Muscle layer of colon (tissue), 2 donors: ENCODE results near the gene KCTD5.

ENCODE experiments used
- H3K27ac ChIP-seq: one replicate; pipeline ENCODE4 v1.7.0; 2013; ENCODE audit warnings: low read depth, mild to moderate bottlenecking, low read length, moderate library complexity
- H3K27me3 ChIP-seq, 2 donors: one replicate each; pipeline ENCODE4 v1.7.0; 2013; ENCODE audit warnings: low read length in 2 of 2, mild to moderate bottlenecking in 2 of 2; ENCODE audit not compliant: insufficient read depth in 2 of 2, control insufficient read depth in 1 of 2
- H3K36me3 ChIP-seq: one replicate; pipeline ENCODE4 v1.7.0; 2013; ENCODE audit warnings: mild to moderate bottlenecking, low read length; ENCODE audit not compliant: insufficient read depth
- H3K4me1 ChIP-seq: one replicate; pipeline ENCODE4 v1.7.0; 2013; ENCODE audit warnings: mild to moderate bottlenecking, low read length; ENCODE audit not compliant: insufficient read depth
- H3K4me3 ChIP-seq, 2 donors: one replicate each; pipeline ENCODE4 v1.7.0; 2013; ENCODE audit warnings: low read length in 2 of 2, low read depth in 1 of 2, mild to moderate bottlenecking in 1 of 2, moderate library complexity in 1 of 2
- H3K9ac ChIP-seq: one replicate; pipeline ENCODE4 v1.7.0; 2013; ENCODE audit warnings: low read length
- H3K9me3 ChIP-seq: one replicate; pipeline ENCODE4 v1.7.0; 2013; ENCODE audit warnings: mild to moderate bottlenecking, low read length
- donor health status: abdominal sarcoma.
- donor health status: Adenocarcinoma of cecum.

Gene KCTD5

GRCh38 chr16:2707368-2708289, 25.3 kb downstream of the KCTD5 start:
- Histone ChIP-seq H3K9me3 (no peaks in the 10 kb centered on the region), H3K4me1 (no peaks in the 10 kb centered on the region), H3K36me3 (peaks cover 46% of the 10 kb centered on the region), H3K27ac (no peak overlapping the region), H3K4me3 (no peak overlapping the region), H3K27me3 (no peaks in the 10 kb centered on the region), H3K9ac (no peak overlapping the region)

- H3K4me1 ChIP-seq, result no peaks in the 10 kb centered on the region
- H3K27ac ChIP-seq, result no peak overlapping the region
- no peak overlapping the region for H3K9ac ChIP-seq
- peaks cover 41% of the 10 kb centered on the region for H3K36me3 ChIP-seq
- no peak overlapping the region for H3K4me3 ChIP-seq
- H3K9me3 ChIP-seq, result no peaks in the 10 kb centered on the region
- no peaks in the 10 kb centered on the region for H3K27me3 ChIP-seq
Measured at GRCh38 chr16:2708290-2708639, 25.9 kb downstream of the KCTD5 start.

GRCh38 chr16:2708955-2709587, 26.7 kb downstream of the KCTD5 start:
- Histone ChIP-seq H3K9me3 (no peaks in the 10 kb centered on the region), H3K4me1 (no peaks in the 10 kb centered on the region), H3K4me3 (no peak overlapping the region), H3K36me3 (peaks cover 36% of the 10 kb centered on the region), H3K27me3 (no peaks in the 10 kb centered on the region), H3K9ac (no peak overlapping the region), H3K27ac (no peak overlapping the region)

- H3K4me1 ChIP-seq, result no peaks in the 10 kb centered on the region
- H3K36me3 ChIP-seq, result peaks cover 31% of the 10 kb centered on the region
- H3K27me3 ChIP-seq, result no peaks in the 10 kb centered on the region
- no peak overlapping the region for H3K9ac ChIP-seq
- H3K4me3 ChIP-seq, result no peak overlapping the region
- no peaks in the 10 kb centered on the region for H3K9me3 ChIP-seq
- H3K27ac ChIP-seq, result no peak overlapping the region
Measured at GRCh38 chr16:2709588-2709984, 27.3 kb downstream of the KCTD5 start.

- no peaks in the 10 kb centered on the region for H3K27me3 ChIP-seq
- H3K9ac ChIP-seq, result no peak overlapping the region
- no peak overlapping the region for H3K27ac ChIP-seq
- H3K4me3 ChIP-seq, result no peak overlapping the region
- no peaks in the 10 kb centered on the region for H3K9me3 ChIP-seq
- no peaks in the 10 kb centered on the region for H3K4me1 ChIP-seq
- H3K36me3 ChIP-seq, result peaks cover 26% of the 10 kb centered on the region
Measured at GRCh38 chr16:2710021-2710710, 27.8 kb downstream of the KCTD5 start.

- H3K27me3 ChIP-seq, result peaks cover 0 to 2% of the 10 kb centered on the region in 2 donors
- H3K9ac ChIP-seq, result no peak overlapping the region
- H3K36me3 ChIP-seq, result peaks cover 20% of the 10 kb centered on the region
- H3K27ac ChIP-seq, result no peak overlapping the region
- no peaks in the 10 kb centered on the region for H3K9me3 ChIP-seq
- no peak overlapping the region for H3K4me3 ChIP-seq
- no peaks in the 10 kb centered on the region for H3K4me1 ChIP-seq
Measured at GRCh38 chr16:2710711-2711231, 28.4 kb downstream of the KCTD5 start.

GRCh38 chr16:2711370-2712062, 29.2 kb downstream of the KCTD5 start:
- Histone ChIP-seq H3K27ac (no peak overlapping the region), H3K36me3 (peaks cover 18% of the 10 kb centered on the region), H3K27me3 (peaks cover 0 to 8% of the 10 kb centered on the region in 2 donors), H3K4me1 (no peaks in the 10 kb centered on the region), H3K4me3 (no peak overlapping the region), H3K9ac (no peak overlapping the region), H3K9me3 (no peaks in the 10 kb centered on the region)

GRCh38 chr16:2712063-2712441, 29.7 kb downstream of the KCTD5 start:
- Histone ChIP-seq H3K27ac (no peak overlapping the region), H3K4me3 (no peak overlapping the region), H3K4me1 (no peaks in the 10 kb centered on the region)

GRCh38 chr16:2712546-2712945, 30.2 kb downstream of the KCTD5 start:
- no peaks in the 10 kb centered on the region for H3K4me1 ChIP-seq
- H3K27ac ChIP-seq, result no peak overlapping the region
- H3K36me3 ChIP-seq, result peaks cover 11% of the 10 kb centered on the region
- no peak overlapping the region for H3K4me3 ChIP-seq
- H3K27me3 ChIP-seq, result peaks cover 0 to 8% of the 10 kb centered on the region in 2 donors
- H3K9me3 ChIP-seq, result no peaks in the 10 kb centered on the region
- no peak overlapping the region for H3K9ac ChIP-seq

More at GRCh38 chr16:2712063-2712441, 29.7 kb downstream of the KCTD5 start:
- H3K27me3 ChIP-seq, result peaks cover 0 to 8% of the 10 kb centered on the region in 2 donors
- no peaks in the 10 kb centered on the region for H3K9me3 ChIP-seq
- peaks cover 16% of the 10 kb centered on the region for H3K36me3 ChIP-seq
- H3K9ac ChIP-seq, result no peak overlapping the region

GRCh38 chr16:2713523-2713922, 31.2 kb downstream of the KCTD5 start:
- no peak overlapping the region for H3K9ac ChIP-seq
- H3K9me3 ChIP-seq, result no peaks in the 10 kb centered on the region
- H3K4me3 ChIP-seq, result no peak overlapping the region
- H3K4me1 ChIP-seq, result no peaks in the 10 kb centered on the region
- H3K27ac ChIP-seq, result no peak overlapping the region
- peaks cover 0 to 8% of the 10 kb centered on the region in 2 donors for H3K27me3 ChIP-seq
- H3K36me3 ChIP-seq, result peaks cover 1% of the 10 kb centered on the region
